Right atrium auricular region (tissue), 2 donors: ENCODE measurements around the gene GPR161. TPM values are rescaled to one million over a fixed set of nuclear protein-coding genes. Genes with fewer than 3 reads are reported as not detected.

Experiments used
- DNase-seq: peaks from one replicate; pipeline ENCODE4 v3.0.0-alpha.2; 2019; ENCODE audit warnings: low spot score
- H3K27ac ChIP-seq, 2 donors: fragments of 200-600 bp; sonication (generic); 1 replicate in 1 of 2; 2 replicates in 1 of 2; pipeline ENCODE4 v1.5.1; 2016 to 2019
- H3K27me3 ChIP-seq, 2 donors: fragments of 200-600 bp; sonication (generic); one replicate each; pipeline versions ENCODE4 v1.5.1 to v1.6.0; 2017 to 2019
- H3K36me3 ChIP-seq: fragments of 200-600 bp; sonication (generic); one replicate; pipeline ENCODE4 v1.5.1; 2016
- H3K4me1 ChIP-seq, 2 donors: fragments of 200-600 bp; sonication (generic); one replicate each; pipeline versions ENCODE4 v1.5.1 to v1.6.0; 2017 to 2019
- H3K4me3 ChIP-seq, 2 donors: fragments of 200-600 bp; sonication (generic); 1 replicate in 1 of 2; 2 replicates in 1 of 2; pipeline ENCODE4 v1.5.1; 2017 to 2019; ENCODE audit warnings: mild to moderate bottlenecking in 1 of 2, moderate library complexity in 1 of 2
- H3K9me3 ChIP-seq, 2 donors: fragments of 200-600 bp; sonication (generic); one replicate each; pipeline ENCODE4 v1.5.1; 2019
- total RNA-seq, 2 donors: library from RNA; depleted of rRNA; stranded (reverse); fragments of >200 nt; gene quantifications; one replicate each; pipeline ENCODE4 v1.1.0, GENCODE V29; 2016
- TF ChIP-seq, protein P1 (sequence below), 2 donors: fragments of 200-600 bp; sonication (generic); IDR thresholded peaks; one replicate each; pipeline ENCODE4 v1.5.1; 2019; ENCODE audit warnings: antibody characterized with exemption in 2 of 2

The GPR161 gene
- total RNA-seq, 2 donors from 2014 or later = 2.9 to 3.2 TPM

DNA sequence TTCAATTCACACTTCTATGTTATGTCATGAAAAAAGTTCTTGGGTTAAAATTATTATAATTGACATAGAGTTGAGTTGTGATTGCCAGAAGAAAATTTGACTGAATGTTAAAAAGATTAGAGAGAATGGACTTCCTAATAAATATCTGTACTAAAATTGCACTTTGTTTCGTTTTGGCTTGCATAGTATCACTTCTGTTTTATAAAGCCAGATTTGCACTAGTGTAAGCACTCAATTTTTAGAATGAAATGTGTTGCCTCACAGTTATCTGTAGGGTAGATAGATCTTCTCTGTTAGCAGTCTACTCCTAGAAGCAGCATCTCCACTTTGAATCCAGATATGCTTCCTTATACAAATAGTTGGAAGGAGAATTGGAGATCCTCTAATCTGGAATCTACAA, 104.7 kb downstream of the GPR161 start:
- no peaks in the 10 kb centered on the region for H3K27me3 ChIP-seq
- no peak for DNase-seq
- TF ChIP-seq, protein P1, sequence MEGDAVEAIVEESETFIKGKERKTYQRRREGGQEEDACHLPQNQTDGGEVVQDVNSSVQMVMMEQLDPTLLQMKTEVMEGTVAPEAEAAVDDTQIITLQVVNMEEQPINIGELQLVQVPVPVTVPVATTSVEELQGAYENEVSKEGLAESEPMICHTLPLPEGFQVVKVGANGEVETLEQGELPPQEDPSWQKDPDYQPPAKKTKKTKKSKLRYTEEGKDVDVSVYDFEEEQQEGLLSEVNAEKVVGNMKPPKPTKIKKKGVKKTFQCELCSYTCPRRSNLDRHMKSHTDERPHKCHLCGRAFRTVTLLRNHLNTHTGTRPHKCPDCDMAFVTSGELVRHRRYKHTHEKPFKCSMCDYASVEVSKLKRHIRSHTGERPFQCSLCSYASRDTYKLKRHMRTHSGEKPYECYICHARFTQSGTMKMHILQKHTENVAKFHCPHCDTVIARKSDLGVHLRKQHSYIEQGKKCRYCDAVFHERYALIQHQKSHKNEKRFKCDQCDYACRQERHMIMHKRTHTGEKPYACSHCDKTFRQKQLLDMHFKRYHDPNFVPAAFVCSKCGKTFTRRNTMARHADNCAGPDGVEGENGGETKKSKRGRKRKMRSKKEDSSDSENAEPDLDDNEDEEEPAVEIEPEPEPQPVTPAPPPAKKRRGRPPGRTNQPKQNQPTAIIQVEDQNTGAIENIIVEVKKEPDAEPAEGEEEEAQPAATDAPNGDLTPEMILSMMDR (IDR thresholded peaks at IDR 0.05) = no peak

DNA sequence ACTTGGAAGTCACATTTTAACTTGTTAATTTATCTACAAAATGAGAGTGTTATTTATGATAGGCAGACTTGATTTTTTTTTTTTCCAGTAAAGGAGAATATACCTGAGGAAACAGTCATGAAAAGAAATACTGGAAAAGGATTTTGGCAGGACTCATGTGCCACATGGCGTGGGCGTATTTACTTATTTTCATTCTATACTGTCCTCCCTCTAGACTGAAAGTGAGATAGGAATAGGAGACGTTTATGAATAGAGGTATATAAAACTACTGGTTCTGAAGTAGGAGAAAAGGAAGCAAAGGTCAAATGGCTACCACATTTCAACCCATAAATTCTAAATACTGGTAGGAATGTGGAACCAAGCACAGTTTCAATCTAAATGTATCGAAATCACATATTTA, 105.1 kb downstream of the GPR161 start:
- no peak overlapping the region for H3K4me3 ChIP-seq
- H3K9me3 ChIP-seq = no peaks in the 10 kb centered on the region
- TF ChIP-seq, protein P1 (IDR thresholded peaks at IDR 0.05) = no peak
- H3K4me1 ChIP-seq = no peaks in the 10 kb centered on the region
- no peak for DNase-seq
- no peaks in the 10 kb centered on the region for H3K36me3 ChIP-seq
- H3K27me3 ChIP-seq = no peaks in the 10 kb centered on the region
- H3K27ac ChIP-seq = no peak overlapping the region

More for the DNA sequence above, 104.7 kb downstream of the GPR161 start:
- Histone ChIP-seq H3K27ac (no peak overlapping the region), H3K36me3 (no peaks in the 10 kb centered on the region), H3K4me1 (no peaks in the 10 kb centered on the region), H3K4me3 (no peak overlapping the region), H3K9me3 (no peaks in the 10 kb centered on the region)

DNA sequence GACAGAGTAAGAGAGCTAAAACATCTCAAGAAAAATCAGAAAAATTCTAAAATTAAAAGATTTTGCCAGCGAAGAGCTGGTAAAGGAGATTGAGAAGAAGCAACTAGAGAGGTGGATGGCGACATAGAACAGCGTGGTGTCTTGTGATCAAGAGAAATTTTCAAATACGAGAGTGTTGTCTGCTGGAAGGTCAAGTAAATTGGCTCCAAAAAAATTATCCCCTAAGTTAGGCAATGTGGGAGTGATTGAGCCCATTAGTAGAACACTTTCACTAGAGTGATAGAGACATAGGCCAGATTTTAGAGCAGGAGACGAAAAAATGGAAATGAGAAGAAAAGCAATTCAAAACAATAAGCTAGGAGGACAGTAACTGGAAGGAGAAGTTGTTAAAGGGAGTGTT, 105.5 kb downstream of the GPR161 start:
- Histone ChIP-seq H3K36me3 (no peaks in the 10 kb centered on the region), H3K27me3 (no peaks in the 10 kb centered on the region), H3K9me3 (no peaks in the 10 kb centered on the region), H3K4me1 (no peaks in the 10 kb centered on the region), H3K27ac (no peak overlapping the region), H3K4me3 (no peak overlapping the region)
- TF ChIP-seq, protein P1 (IDR thresholded peaks at IDR 0.05) = no peak
- no peak for DNase-seq

Other genes starting within 250 kb of the GPR161 start
- under 1 TPM in 1 of 2 donors, not detected in 1; 0.35 TPM for gene ADCY10, start 222.8 kb downstream of the GPR161 start, total RNA-seq
- 100 to 1,000 TPM; 126 to 161 TPM for gene DCAF6, start 200.2 kb downstream of the GPR161 start, total RNA-seq
- 100 to 1,000 TPM in 1 of 2 donors, 10 to 100 TPM in 1; 71.4 to 122 TPM for gene MPC2, start 199.9 kb downstream of the GPR161 start, total RNA-seq
- gene TIPRL, start 42.0 kb upstream of the GPR161 start, total RNA-seq = 10 to 100 TPM; 26.9 to 31.9 TPM
- gene SFT2D2, start 89.1 kb upstream of the GPR161 start, total RNA-seq = 10 to 100 TPM; 12.5 to 23.7 TPM
- gene TBX19, start 143.9 kb upstream of the GPR161 start, total RNA-seq = under 1 TPM; 0.30 to 0.63 TPM